ENCODE results near the gene PAM. TPM values are rescaled to one million over a fixed set of nuclear protein-coding genes. Genes with fewer than 3 reads are reported as not detected.

PAM gene
- 796 and 1,190 TPM in 2 replicates for total RNA-seq

GRCh38 chr5:102754767-102755431, at the start of gene PAM:
TSS of gene PAM (plus strand) at chr5:102755305. CDS start at chr5:102866196, 110,891 bp downstream.

